ENCODE data around the gene BTNL8. TPM values are rescaled to one million over a fixed set of nuclear protein-coding genes. Genes with fewer than 3 reads are reported as not detected.
A peak's percentile ranks its signal among the peaks of the same experiment; 100 is the strongest.

BTNL8 gene
- total RNA-seq, 4 donors from 2014 or later: 2.9 TPM; not detected in 3

DNA sequence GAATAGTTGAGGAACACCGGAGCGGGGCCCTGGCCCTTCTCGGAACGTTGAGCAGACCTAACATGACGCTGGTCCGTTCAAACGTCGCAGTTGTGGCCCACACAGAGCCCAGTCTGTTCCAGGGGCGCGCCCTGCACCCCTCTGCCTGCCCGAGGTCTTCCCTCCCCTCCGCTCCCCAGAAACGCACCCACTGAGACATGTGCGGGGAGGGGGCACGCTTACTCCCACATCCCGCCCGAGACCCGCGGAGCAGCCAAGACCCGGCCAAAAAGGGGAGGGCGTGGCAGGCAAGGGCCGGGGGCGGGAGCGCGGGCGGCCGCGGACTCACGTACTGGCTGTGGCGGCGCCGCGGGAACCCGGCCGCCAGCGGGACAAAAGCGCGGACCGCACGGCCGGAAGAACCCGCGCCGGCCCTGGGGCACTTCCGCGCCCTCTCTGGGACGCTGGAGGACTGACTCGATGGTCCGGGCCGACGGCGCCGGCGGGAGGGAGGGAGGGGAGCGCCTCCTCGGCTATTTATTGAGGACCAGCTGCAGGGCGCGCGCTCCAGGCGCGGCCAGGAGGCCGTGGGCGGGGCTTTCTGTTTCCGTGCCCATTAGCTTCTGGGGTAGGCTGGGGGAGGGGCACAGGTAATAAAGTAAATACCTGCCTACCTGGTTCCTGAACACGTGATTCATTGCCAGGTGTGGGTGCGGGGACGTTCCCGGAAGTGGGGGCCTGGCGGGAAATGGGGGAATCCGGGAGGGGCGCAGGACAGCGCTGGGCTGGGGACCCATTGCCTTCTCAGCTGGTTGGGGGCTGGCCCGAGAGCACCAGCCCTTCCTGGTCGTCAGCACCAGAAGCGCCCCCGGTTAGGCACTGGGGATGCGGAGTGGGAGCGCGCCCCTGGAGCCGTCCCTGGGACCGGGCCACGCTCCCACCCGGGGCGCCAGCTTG, 37.8 kb upstream of the BTNL8 start, which contains the start of gene ZFP62:
ZFP62 (minus strand) TSS at position 390 of the 936 bp plus-strand sequence; CDS start at position 333, 57 bp downstream.
- TF ChIP-seq POLR2A (IDR thresholded peaks at IDR 0.05) (peak; percentile 46 to 60), CTCF (IDR thresholded peaks at IDR 0.05) (peak in 2 of 4 experiments; percentile 41 to 50)
- peak within 1 kb of the TSS; percentile 83 to 91 for H3K27ac ChIP-seq
- no peaks in the 10 kb centered on the region for H3K9me3 ChIP-seq
- peak; percentile 82 to 95 for DNase-seq
- intact Hi-C loops (cut with DNase I; ENCODE audit: low total_unique reads): loop anchor here (10.0 kb wide), 1 partner anchor 76 kb away; no protein-coding TSS in a partner anchor
- no peaks in the 10 kb centered on the region for H3K4me1 ChIP-seq
- H3K4me3 ChIP-seq: peak within 1 kb of the TSS; percentile 85 to 97
- no peaks in the 10 kb centered on the region for H3K36me3 ChIP-seq
- H3K27me3 ChIP-seq: no peaks in the 10 kb centered on the region

DNA sequence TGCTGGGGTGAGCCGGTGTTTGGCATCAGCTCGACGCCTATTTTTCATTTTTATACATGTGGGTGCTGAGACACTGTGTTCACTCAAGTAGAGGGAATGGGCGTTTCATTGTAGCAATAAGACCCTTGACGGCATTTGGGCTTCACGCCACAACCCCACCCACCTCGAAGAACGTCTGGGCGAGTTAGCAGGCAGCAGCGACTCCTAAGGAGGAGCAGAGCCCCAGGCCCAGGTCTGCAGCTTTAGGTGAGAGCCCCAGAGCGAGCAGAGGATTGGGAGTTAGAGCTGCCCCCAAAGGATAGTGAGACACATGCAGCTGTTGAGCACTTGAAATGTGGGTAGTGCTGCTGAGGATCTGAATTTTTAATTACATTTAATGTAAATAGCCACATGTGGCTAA, 36.3 kb upstream of the BTNL8 start:
- TF ChIP-seq CTCF (IDR thresholded peaks at IDR 0.05): no peak
- no peak for TF ChIP-seq POLR2A (IDR thresholded peaks at IDR 0.05)
- intact Hi-C loops (cut with DNase I; ENCODE audit: low total_unique reads): loop anchor here (10.0 kb wide), 1 partner anchor 78 kb away; no protein-coding TSS in a partner anchor
- H3K9me3 ChIP-seq: no peaks in the 10 kb centered on the region
- H3K27me3 ChIP-seq: no peaks in the 10 kb centered on the region
- no peak for DNase-seq
- no peak overlapping the region for H3K27ac ChIP-seq
- no peaks in the 10 kb centered on the region for H3K36me3 ChIP-seq
- H3K4me3 ChIP-seq: no peak overlapping the region
- H3K4me1 ChIP-seq: no peaks in the 10 kb centered on the region

- H3K4me1 ChIP-seq: no peaks in the 10 kb centered on the region
- intact Hi-C loops (cut with DNase I; ENCODE audit: low total_unique reads): loop anchor here (10.0 kb wide), 1 partner anchor 81 kb away; no protein-coding TSS in a partner anchor
- no peak overlapping the region for H3K4me3 ChIP-seq
- TF ChIP-seq CTCF (IDR thresholded peaks at IDR 0.05) (no peak), POLR2A (IDR thresholded peaks at IDR 0.05) (no peak)
- H3K27ac ChIP-seq: no peak overlapping the region
- no peaks in the 10 kb centered on the region for H3K27me3 ChIP-seq
- H3K36me3 ChIP-seq: no peaks in the 10 kb centered on the region
- H3K9me3 ChIP-seq: no peaks in the 10 kb centered on the region
- no peak for DNase-seq
Observed at GRCh38 chr5:180865981-180866695, 32.8 kb upstream of the BTNL8 start.

DNA sequence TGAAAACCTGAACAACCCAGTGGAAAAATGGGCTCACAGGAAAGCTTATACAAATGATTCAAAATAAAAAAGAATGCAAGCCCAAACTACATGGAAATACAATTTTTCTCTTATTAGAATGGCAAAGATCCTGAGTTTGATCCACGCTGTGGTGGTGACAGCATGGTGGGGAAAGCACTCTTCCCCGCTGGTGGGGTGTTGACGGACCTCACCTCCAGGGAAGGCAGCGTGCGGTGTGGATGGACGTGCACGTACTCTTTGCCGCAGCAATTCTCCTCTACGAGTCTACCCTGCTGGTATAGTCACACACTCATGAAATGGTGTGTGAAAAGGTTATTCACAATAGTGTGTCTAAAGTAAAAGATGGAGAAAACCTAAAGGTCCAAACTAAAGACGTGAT, 32.0 kb upstream of the BTNL8 start:
- DNase-seq: no peak
- no peaks in the 10 kb centered on the region for H3K9me3 ChIP-seq
- TF ChIP-seq POLR2A (IDR thresholded peaks at IDR 0.05) (no peak), CTCF (IDR thresholded peaks at IDR 0.05) (no peak)
- no peak overlapping the region for H3K4me3 ChIP-seq
- no peak overlapping the region for H3K27ac ChIP-seq
- H3K27me3 ChIP-seq: no peaks in the 10 kb centered on the region
- intact Hi-C loops (cut with DNase I; ENCODE audit: low total_unique reads): loop anchor here (10.0 kb wide), 1 partner anchor 82 kb away; no protein-coding TSS in a partner anchor
- H3K36me3 ChIP-seq: no peaks in the 10 kb centered on the region
- no peaks in the 10 kb centered on the region for H3K4me1 ChIP-seq
